ENCODE results near the gene NEK7.

DNA sequence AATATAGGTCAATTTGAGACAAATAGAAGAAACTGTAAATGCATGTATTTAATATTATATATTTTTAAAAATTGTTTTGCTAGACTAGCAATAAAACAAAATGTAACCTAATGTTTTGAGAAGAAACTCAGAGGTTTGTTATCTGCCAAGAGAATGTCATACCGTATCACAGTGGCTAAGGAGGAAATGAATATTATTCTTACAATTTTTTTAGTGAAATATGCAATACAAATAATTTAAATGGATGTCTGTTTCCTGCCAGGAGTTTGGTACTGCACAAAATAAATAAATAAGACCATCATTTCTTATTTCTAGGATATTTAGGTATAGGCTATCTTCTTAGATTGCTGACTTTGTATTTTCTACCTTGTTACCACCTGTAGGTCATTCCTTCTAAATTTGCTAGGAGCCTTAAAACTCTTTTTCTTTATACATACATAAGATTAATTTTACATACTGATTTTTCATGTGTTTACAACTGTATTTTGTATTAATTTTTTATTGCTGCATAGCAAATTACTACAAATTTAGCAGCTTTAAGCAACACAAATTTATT is 113.6 kb downstream of the NEK7 start:
- TF ChIP-seq, protein P1, sequence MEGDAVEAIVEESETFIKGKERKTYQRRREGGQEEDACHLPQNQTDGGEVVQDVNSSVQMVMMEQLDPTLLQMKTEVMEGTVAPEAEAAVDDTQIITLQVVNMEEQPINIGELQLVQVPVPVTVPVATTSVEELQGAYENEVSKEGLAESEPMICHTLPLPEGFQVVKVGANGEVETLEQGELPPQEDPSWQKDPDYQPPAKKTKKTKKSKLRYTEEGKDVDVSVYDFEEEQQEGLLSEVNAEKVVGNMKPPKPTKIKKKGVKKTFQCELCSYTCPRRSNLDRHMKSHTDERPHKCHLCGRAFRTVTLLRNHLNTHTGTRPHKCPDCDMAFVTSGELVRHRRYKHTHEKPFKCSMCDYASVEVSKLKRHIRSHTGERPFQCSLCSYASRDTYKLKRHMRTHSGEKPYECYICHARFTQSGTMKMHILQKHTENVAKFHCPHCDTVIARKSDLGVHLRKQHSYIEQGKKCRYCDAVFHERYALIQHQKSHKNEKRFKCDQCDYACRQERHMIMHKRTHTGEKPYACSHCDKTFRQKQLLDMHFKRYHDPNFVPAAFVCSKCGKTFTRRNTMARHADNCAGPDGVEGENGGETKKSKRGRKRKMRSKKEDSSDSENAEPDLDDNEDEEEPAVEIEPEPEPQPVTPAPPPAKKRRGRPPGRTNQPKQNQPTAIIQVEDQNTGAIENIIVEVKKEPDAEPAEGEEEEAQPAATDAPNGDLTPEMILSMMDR (conservative IDR thresholded peaks at IDR 0.05): no peak
- TF ChIP-seq ZFX (IDR thresholded peaks at IDR 0.05): no peak

Measured in C4-2B (cell line).